ENCODE data around the gene DEAF1.

Gene DEAF1

DNA sequence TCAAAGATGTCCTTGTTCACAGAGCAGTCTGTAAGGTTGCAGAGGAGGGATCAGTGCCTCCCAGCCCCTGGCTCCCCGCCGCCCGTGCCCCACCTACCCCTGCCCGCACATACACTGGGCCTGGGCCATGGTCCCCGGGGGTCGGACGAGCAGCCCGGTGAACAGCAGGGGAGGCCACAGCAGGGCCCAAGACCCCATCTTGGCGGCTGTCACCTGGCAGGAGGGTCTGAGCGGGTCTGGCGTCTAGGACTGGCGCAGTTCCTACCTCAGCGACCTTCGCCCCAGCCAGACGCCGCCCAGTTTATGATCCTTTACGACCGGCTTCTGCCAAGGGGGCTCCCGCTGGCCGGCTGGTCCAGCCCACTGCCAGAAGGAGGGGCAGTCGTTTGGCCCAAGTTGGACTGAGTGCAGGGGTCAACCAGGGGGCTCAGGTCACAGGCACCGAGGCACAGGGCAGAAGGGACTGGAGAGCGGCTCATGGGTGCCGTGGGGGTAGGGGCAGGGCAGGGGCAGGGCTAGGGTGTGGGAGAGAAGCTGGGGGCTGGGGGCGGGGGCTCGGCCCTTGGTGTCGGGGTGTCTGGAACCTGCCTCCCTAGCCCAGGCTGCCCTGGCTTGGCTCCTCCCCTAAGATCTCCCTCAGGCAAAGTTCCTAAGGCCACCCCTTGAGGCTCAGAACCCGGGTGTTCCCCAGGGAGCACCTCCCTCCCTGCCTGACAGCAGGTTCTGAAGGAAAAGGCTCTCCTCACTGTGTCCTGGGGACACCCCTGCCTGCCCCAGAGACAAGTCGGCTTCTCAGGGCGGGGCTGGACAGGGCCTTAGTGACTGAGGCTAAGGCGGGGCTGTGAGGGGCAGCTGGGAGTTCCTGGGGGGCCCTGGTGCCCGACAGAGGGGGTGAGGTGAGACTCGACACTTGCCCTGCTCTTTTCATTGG is 70.1 kb downstream of the DEAF1 start, which contains the start of gene CDHR5:
Gene CDHR5, minus strand, starts transcription at position 251 of the 931 bp plus-strand sequence. Its CDS starts 53 bp downstream, at position 198.
- DNase-seq (ENCODE audit: low read depth in 2 of 2) = no peak

DNA sequence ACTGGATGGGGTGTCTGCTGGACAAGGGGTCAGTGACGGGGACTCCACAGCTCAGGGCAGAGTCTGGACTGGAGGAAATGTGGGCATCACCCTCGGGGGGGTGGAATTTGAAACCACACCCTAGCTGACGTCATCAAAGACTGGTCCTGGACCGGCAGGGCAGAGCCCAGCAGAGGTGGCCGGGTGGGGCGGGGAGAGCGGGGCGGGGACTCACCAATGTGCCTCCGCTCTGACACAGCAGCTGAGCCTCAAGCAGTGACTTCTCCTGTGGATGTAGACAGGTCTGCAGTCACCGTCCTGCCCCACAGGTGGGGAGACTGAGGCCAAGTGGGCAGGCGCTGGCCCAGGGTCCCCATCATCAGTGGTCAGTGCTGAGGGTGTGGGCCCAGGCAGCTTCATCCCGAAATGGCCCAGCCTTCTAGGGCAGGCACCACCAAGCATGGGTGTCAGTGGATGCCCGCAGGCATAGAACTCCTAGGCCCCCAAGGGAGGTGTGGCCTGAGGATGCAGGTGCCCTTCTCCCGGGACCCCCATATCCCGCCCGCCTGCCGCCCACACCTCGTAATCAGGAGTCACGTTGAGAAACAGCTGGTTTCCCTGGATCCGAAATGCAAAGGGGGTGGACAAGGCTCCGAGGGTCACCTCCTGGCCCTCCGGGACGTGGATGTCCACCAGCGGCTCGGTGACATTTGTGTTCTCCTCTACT is 70.9 kb downstream of the DEAF1 start:
- DNase-seq (ENCODE audit: low read depth in 2 of 2) = no peak

DNA sequence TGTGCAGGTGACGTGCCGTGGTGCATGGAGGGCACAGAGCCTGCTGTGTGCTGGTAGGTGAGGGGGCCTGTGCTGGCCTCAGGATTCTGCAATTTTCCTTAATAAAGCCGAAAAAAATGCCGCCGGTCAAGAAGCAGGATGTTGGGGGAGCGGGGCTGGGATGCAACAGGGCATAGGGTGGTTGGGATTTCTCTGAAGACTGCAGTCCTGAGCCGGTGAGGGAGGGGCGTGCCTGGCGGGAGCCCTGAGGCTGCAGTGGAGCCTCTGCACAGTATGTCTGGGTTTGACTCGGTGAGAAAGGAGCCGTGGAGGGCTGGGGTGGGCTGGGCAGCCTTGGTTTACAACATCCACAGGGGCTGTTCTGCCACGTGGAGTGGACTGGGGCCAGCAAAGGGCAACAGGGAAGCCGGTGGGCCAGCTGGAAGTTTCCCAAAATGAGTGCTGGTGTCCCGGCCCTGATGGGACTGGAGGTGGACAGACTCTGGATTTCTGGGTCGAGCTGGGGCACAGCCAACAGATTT is 71.6 kb downstream of the DEAF1 start:
- no peak for DNase-seq (ENCODE audit: low read depth in 2 of 2)

GRCh38 chr11:621838-622237 is 73.2 kb downstream of the DEAF1 start:
- no peak for DNase-seq (ENCODE audit: low read depth in 2 of 2)

DNA sequence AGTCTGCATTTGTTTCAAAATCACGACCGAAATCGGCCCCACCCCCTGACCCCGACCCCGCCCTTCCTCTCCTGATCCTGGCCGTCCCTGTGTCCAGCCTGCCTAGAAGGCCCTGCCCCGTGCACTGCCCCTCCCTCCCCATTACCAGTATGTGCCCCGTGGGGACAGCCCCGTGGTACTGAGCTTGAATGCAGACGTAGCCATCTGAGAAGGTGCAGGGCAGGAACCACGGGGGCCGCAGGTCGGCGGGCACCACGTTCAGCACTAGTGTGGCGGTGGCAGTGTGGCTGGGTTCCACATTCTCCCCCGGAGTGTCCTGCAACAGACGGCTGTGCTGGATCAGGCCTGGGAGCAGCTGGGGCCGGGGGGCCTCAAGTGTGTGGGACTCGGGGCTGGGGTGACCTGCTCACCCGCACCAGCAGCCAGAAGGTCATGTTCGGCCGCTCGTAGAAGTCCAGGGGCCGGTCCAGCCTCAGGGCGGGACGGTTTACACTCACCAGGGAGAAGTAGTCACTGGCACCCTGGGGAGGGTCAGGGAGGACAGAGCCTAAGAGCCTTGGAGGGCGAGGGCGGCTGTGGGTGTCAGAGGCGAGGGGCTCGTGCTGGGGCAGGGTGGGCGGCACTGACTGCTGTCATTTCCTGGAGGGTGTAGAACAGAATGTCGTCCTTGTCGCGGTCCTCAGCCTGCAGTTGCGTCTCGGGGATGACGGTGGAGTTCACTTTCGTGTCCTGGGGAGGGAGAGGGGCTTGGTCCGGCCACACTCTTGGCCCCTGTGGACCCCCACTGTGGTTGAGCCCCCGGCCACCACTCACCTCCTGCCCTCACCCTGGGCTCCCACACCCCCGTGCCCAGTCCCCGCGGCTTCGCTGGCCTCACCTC is 73.8 kb downstream of the DEAF1 start:
- DNase-seq (ENCODE audit: low read depth in 2 of 2) = no peak

GRCh38 chr11:620201-620600 is 74.8 kb downstream of the DEAF1 start:
- DNase-seq (ENCODE audit: low read depth in 2 of 2) = no peak

DNA sequence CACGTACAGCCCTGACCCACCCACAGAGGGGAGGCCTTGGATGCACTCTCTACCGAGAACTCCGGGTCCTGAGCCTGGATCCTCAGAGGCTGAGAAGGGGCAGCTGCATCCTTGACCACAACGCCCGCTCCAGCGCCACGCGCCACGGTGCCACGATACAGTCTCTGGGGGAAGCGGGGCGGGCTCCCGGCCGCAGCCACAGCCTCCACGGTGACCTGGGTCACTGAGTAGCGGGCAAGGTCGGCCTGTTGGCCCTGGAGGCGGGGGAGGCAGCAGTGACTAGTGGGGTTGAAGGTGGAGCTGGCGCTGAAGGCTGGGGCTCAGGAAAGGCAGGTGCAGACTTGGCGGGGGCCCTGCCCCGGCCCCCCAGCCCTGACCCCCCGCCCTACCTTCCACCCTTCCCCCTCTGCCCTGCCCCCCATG is 75.4 kb downstream of the DEAF1 start:
- no peak for DNase-seq (ENCODE audit: low read depth in 2 of 2)

- DNase-seq (ENCODE audit: low read depth in 2 of 2) = no peak
Measured at GRCh38 chr11:618856-619627, 76.0 kb downstream of the DEAF1 start.

DNA sequence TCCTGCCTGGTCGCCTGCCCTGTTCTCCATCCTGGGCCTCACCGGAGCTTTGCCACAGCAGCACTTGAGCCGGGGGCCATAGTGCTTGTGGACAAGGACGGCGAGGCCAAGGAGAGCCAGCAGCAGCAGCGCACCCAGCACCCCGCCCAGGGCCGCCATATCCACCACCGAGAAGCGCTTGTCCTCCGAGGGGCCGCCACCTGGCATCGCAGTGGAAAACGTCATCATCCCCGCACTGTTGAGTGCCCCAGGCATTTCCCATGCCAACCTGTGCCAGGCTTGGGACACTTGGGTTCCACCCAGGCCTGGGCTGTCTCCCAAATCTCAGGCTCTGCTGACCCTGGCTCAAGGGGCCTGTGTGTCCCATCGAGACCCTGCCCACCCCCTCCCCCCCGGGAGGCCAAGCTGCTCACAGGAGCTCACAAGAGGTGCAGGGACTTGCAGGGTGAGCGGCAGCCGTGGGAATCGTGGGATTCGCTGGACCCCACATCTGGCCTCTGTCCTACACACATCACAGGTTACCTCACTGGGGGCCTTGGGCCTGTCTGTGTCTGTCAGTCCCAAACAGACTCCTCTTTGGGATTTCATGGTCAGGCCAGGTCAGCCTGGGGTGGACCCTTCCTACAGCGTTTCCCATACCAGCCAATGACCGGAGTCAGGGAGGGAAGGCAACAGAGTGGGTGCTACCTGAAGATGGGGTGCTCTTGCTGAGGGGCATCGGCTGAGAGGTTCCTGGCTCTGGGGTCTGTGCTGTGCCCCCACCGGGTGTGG is 76.9 kb downstream of the DEAF1 start:
- no peak for DNase-seq (ENCODE audit: low read depth in 2 of 2)

DNA sequence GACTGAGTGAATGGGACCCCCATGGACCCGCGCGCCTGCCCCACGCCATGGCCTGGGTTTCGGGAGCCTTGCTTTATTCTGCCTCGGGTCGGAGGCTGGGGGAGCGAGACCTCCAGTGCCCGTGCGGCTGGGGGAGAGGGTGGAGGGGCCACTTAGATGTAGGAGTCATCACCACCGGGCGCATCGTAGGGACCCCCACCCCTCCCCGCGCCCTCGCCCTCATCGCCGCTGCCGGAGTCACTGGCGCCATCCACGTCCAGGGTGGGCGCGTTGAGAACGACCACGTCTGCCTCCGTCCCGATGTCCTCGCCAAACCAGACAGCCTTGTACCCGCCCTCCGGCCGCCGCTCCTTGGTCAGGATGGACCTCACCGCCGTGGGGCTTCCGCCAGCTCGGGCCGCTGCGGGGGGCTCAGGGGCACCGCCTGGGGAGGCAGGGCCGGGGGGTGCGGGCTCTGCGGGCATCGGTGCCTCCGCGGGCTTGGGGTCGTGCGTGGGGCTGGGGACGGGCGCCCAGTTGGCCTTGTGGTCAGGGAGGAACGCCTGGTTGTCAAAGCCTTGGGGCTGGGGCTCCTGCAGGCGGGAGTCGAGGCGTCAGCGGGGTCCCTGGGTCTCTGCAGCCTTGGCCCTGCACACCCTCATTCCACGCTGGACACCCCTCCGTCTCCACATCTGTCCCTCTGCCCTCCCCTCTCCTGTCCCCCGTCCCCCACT is 77.7 kb downstream of the DEAF1 start:
- no peak for DNase-seq (ENCODE audit: low read depth in 2 of 2)

GRCh38 chr11:616320-617198 is 78.5 kb downstream of the DEAF1 start:
- DNase-seq (ENCODE audit: low read depth in 2 of 2) = no peak

DNA sequence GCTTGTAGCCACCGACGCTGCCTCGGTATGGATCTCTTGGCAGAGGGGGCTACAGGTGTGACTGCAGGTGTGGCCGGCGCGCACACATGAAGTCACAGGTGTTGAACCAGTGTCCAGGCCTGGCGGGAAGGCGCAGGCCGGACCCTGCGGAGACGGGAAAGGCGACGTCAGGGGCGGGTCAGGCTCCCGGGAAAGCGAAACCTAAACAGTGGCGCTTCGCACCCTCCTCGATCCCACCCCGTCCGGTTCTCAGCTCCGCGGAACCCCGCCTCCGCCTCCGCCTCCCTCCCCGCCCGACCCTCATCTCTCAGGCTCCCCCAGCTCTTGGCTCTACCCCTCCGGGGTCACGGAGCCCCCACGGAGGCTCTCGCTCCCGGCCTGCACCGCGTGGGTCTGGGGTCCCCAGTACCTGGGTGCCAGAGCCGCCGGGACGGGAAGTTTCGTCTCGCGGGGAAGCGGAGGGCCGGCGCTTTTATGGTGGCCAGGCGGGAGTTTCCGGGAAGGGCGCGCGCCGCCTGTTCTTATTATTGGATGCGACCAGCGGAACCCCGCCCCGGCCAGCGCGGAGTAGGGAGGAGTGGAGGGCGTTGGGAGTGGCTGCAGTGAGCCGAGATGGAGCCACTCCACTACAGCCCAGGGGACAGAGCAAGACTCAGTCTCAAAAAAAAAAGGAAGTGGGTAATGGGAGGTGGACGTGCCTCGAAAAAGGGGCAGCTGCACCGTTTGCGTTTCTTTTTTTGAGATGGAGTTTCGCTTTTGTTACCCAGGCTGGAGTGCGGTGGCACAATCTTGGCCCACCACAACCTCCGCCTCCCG is 79.3 kb downstream of the DEAF1 start, which contains the start of gene IRF7:
Gene IRF7, minus strand, starts transcription at position 447 of the 816 bp plus-strand sequence. CDS start 586 bp downstream, outside the sequence.
- peak; percentile 79 to 81 for DNase-seq (ENCODE audit: low read depth in 2 of 2)

DNA sequence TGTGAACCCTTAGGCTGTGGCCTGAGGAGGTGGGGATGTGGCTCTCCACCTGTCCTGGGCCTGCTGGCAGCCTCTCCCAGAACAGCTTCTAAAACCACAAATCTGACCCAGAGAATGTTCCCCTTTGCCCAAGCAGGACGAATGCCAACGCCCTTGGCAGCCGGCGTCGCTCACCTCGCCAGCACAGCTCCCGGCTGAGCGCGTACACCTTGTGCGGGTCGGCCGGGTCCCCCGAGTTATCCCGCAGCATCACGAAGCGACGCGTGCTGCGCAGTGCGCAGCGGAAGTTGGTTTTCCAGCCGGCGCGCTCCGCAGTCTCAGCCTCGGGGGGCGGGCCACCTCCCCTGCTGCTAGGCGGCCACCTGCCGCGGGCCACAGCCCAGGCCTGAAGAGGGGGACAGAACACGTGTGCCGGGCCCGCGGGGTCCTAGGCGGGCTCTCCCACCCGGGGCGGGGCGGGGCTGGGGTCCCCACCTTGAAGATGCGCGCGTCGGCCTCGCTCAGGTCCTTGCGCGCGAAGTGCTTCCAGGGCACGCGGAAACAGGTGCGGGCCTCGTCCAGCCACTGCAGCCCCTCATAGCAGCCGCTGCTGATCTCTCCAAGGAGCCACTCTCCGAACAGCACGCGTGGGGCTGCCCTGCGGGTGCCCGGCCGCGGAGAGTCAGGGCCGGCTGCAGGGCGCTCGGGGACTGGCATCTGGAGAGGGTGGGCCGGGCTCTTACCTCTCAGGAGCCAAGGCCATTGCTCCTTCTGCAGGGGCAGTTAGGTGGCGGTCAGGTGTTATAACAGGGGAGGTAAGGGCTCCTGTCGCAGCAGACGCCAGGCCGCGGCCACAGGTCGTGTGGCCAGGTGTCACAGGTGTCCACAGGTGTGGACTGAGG is 80.2 kb downstream of the DEAF1 start:
- DNase-seq (ENCODE audit: low read depth in 2 of 2) = no peak

GRCh38 chr11:614021-614622 is 80.9 kb downstream of the DEAF1 start:
- no peak for DNase-seq (ENCODE audit: low read depth in 2 of 2)

- DNase-seq (ENCODE audit: low read depth in 2 of 2) = peak; percentile 73 to 83
Measured at GRCh38 chr11:613369-613968, 81.6 kb downstream of the DEAF1 start.

- no peak for DNase-seq (ENCODE audit: low read depth in 2 of 2)
Measured at GRCh38 chr11:612961-613300, 82.1 kb downstream of the DEAF1 start.
